Bone marrow (tissue), 2 donors: Measurements from ENCODE around the gene AOC3.
"Not testable (repeated sequence)": the region's sequence is repeated elsewhere in the genome, so short reads cannot be mapped to it uniquely, and the experiment has no call there.

Experiments used
- DNase-seq, 2 donors: peaks; one replicate each; lab custom pipeline; 2025; lab: John Stamatoyannopoulos, UW

Gene AOC3

GRCh38 chr17:42891539-42892152, 40.6 kb downstream of the AOC3 start:
- DNase-seq, result no peak

DNA sequence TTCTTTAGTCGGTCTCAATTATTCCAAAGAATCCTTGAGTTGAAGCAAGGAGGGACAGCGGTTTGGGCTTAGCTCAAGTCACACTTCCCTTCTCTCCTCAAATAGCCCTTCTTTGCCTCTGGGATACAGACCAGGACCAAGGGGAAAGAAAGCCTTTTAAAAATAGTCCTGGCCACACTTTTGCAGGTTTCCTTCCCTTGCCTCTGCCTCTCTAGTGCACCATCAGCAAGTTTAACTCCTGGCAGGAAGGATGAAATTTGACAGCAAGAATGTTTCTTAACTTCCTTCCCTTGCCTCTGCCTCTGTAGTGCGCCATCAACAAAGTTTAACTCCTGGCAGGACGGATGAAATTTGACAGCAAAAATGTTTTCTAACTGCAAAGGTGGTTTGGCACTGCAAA, 42.4 kb downstream of the AOC3 start:
- DNase-seq, result peak in 1 of 2 donors; percentile 18

GRCh38 chr17:42894283-42895184, 43.5 kb downstream of the AOC3 start:
- no peak for DNase-seq

DNA sequence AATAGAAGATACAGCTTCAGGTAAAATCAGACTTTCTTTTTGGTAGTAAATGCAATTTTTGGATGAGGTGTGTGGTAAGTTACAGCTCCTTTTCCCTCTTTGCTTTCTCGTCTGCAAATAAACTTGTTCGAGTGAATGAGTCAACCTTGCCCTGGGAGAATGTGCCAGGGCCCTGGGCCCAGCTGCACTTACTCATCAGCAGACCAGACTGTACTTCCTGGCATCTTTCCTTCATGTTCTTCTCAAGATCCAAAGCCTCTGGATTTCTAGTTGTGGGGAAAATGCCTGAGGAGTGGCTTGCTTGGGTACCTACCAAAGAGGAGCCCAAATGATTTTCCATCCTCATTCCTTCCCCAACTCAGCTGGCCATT, 44.2 kb downstream of the AOC3 start:
- peak in 1 of 2 donors; percentile 69 for DNase-seq

- no peak for DNase-seq
Measured at GRCh38 chr17:42898147-42898811, 47.3 kb downstream of the AOC3 start.

GRCh38 chr17:42899981-42900380, 49.0 kb downstream of the AOC3 start:
- not testable (repeated sequence) for DNase-seq

- no peak for DNase-seq
Measured at GRCh38 chr17:42900460-42901331, 49.7 kb downstream of the AOC3 start, which contains the start of gene G6PC1. TSS of gene G6PC1 (plus strand) at chr17:42900799. CDS start at chr17:42900877, 78 bp downstream.

GRCh38 chr17:42901535-42902229, 50.7 kb downstream of the AOC3 start:
- no peak for DNase-seq

DNA sequence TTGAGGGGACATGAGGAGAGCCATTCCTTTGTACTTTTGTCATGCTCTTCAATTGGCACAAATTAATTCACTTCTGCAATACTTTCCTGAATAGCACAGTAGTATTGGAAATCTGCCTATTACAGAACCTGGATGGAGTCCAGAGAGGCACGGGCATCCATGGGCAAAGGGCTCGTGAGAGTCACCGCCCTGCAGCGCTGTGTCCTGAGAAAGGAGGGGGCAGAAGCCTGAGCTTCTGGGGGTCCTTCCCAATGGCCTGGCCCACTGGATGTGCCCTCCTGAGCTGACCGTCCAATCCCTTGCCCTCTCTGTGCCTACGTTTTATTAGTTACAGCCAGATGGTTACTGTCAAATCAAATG, 53.1 kb downstream of the AOC3 start:
- no peak for DNase-seq

DNA sequence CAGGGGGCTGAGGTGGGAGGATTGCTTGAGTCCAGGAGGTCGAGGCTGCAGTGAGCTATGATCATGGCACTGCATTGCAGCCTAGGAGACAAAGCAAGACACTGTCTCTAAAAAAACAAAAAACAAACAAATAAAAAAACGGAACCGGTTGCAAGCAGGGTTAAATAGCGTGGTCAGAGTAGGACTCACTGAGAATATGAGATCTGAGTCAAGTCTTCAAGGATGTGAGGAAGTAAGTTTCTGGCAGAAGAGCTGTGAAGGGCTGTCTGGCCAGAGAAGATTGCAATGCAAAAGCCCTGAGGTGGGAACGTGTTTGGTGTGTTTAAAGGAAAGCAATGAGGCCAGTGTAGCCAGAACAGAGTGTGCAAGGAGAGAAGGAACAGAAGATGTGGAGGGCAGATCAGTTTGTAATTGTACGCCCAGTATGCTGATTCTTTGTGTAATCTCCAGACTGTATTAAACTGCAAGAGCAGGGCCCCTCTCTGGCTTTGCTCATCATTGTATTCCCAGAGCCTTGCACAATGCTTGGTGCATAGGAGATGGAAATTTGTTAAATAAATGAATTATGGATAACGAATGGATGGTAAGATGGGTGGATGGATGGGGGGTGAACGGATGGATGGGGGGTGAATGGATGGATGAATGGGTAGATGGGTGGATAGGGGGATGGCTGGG, 55.9 kb downstream of the AOC3 start:
- no peak for DNase-seq
